ENCODE results near the gene SOD1.

GRCh38 chr21:31666445-31667010 lies 7.0 kb downstream of the SOD1 start:
- no peak for TF ChIP-seq CTCF (IDR thresholded peaks at IDR 0.05)
- no peak for TF ChIP-seq POLR2A (IDR thresholded peaks at IDR 0.05)

Measured in uterus (tissue), 2 donors.